ENCODE data around the gene MBD2.
A peak's percentile ranks its signal among the peaks of the same experiment; 100 is the strongest.

MBD2 gene

GRCh38 chr18:54247511-54248175 is 23.2 kb upstream of the MBD2 start:
- peak overlapping the region; percentile 83 for H3K27ac Mint-ChIP-seq
- H3K36me3 Mint-ChIP-seq, result no peaks in the 10 kb centered on the region
- peaks cover 15% of the 10 kb centered on the region for H3K4me1 Mint-ChIP-seq (ENCODE audit: low read depth)
- no peaks in the 10 kb centered on the region for H3K27me3 Mint-ChIP-seq
- no peaks in the 10 kb centered on the region for H3K9me3 Mint-ChIP-seq (ENCODE audit: low read depth)
- H3K4me3 Mint-ChIP-seq, result no peak overlapping the region

GRCh38 chr18:54242327-54242726 is 17.9 kb upstream of the MBD2 start:
- Mint-ChIP-seq H3K27ac (no peak overlapping the region), H3K4me1 (ENCODE audit: low read depth) (peaks cover 8% of the 10 kb centered on the region), H3K9me3 (ENCODE audit: low read depth) (no peaks in the 10 kb centered on the region), H3K27me3 (no peaks in the 10 kb centered on the region), H3K36me3 (no peaks in the 10 kb centered on the region), H3K4me3 (no peak overlapping the region)

- Mint-ChIP-seq H3K27ac (no peak overlapping the region), H3K4me1 (ENCODE audit: low read depth) (no peaks in the 10 kb centered on the region), H3K27me3 (no peaks in the 10 kb centered on the region), H3K9me3 (ENCODE audit: low read depth) (no peaks in the 10 kb centered on the region), H3K36me3 (no peaks in the 10 kb centered on the region), H3K4me3 (no peak overlapping the region)
These were observed 17.0 kb upstream of the MBD2 start for GRCh38 chr18:54241483-54241882.

GRCh38 chr18:54240629-54241107 is 16.2 kb upstream of the MBD2 start:
- H3K9me3 Mint-ChIP-seq (ENCODE audit: low read depth), result no peaks in the 10 kb centered on the region
- H3K27me3 Mint-ChIP-seq, result peaks cover 2% of the 10 kb centered on the region
- H3K27ac Mint-ChIP-seq, result no peak overlapping the region
- H3K36me3 Mint-ChIP-seq, result no peaks in the 10 kb centered on the region
- no peak overlapping the region for H3K4me3 Mint-ChIP-seq
- no peaks in the 10 kb centered on the region for H3K4me1 Mint-ChIP-seq (ENCODE audit: low read depth)

GRCh38 chr18:54239601-54240000 is 15.1 kb upstream of the MBD2 start:
- no peaks in the 10 kb centered on the region for H3K9me3 Mint-ChIP-seq (ENCODE audit: low read depth)

GRCh38 chr18:54239091-54239490 is 14.6 kb upstream of the MBD2 start:
- Mint-ChIP-seq H3K9me3 (ENCODE audit: low read depth) (no peaks in the 10 kb centered on the region), H3K4me3 (no peak overlapping the region), H3K27ac (no peak overlapping the region), H3K27me3 (peaks cover 2% of the 10 kb centered on the region), H3K4me1 (ENCODE audit: low read depth) (no peaks in the 10 kb centered on the region), H3K36me3 (no peaks in the 10 kb centered on the region)

More at GRCh38 chr18:54239601-54240000, 15.1 kb upstream of the MBD2 start:
- Mint-ChIP-seq H3K27me3 (peaks cover 2% of the 10 kb centered on the region), H3K4me3 (no peak overlapping the region), H3K27ac (no peak overlapping the region), H3K4me1 (ENCODE audit: low read depth) (no peaks in the 10 kb centered on the region), H3K36me3 (no peaks in the 10 kb centered on the region)

- Mint-ChIP-seq H3K27me3 (peaks cover 2% of the 10 kb centered on the region), H3K27ac (no peak overlapping the region), H3K4me1 (ENCODE audit: low read depth) (no peaks in the 10 kb centered on the region), H3K4me3 (no peak overlapping the region), H3K36me3 (no peaks in the 10 kb centered on the region), H3K9me3 (ENCODE audit: low read depth) (no peaks in the 10 kb centered on the region)
These were observed 13.9 kb upstream of the MBD2 start for GRCh38 chr18:54238173-54238936.

GRCh38 chr18:54235871-54236270 is 11.4 kb upstream of the MBD2 start:
- H3K27me3 Mint-ChIP-seq, result peaks cover 2% of the 10 kb centered on the region
- H3K4me1 Mint-ChIP-seq (ENCODE audit: low read depth), result no peaks in the 10 kb centered on the region
- no peaks in the 10 kb centered on the region for H3K36me3 Mint-ChIP-seq
- H3K27ac Mint-ChIP-seq, result no peak overlapping the region
- no peaks in the 10 kb centered on the region for H3K9me3 Mint-ChIP-seq (ENCODE audit: low read depth)
- no peak overlapping the region for H3K4me3 Mint-ChIP-seq

GRCh38 chr18:54233747-54234146 is 9.3 kb upstream of the MBD2 start:
- H3K27me3 Mint-ChIP-seq, result peaks cover 2% of the 10 kb centered on the region
- no peaks in the 10 kb centered on the region for H3K4me1 Mint-ChIP-seq (ENCODE audit: low read depth)
- no peaks in the 10 kb centered on the region for H3K36me3 Mint-ChIP-seq
- no peak overlapping the region for H3K4me3 Mint-ChIP-seq
- no peak overlapping the region for H3K27ac Mint-ChIP-seq
- H3K9me3 Mint-ChIP-seq (ENCODE audit: low read depth), result no peaks in the 10 kb centered on the region

- Mint-ChIP-seq H3K9me3 (ENCODE audit: low read depth) (no peaks in the 10 kb centered on the region), H3K4me1 (ENCODE audit: low read depth) (no peaks in the 10 kb centered on the region), H3K4me3 (no peak overlapping the region), H3K27ac (no peak overlapping the region), H3K36me3 (no peaks in the 10 kb centered on the region), H3K27me3 (peaks cover 2% of the 10 kb centered on the region)
These were observed 8.8 kb upstream of the MBD2 start for GRCh38 chr18:54233228-54233625.

- H3K36me3 Mint-ChIP-seq, result no peaks in the 10 kb centered on the region
- H3K27me3 Mint-ChIP-seq, result peaks cover 2% of the 10 kb centered on the region
- no peak overlapping the region for H3K27ac Mint-ChIP-seq
- no peaks in the 10 kb centered on the region for H3K9me3 Mint-ChIP-seq (ENCODE audit: low read depth)
- no peaks in the 10 kb centered on the region for H3K4me1 Mint-ChIP-seq (ENCODE audit: low read depth)
- no peak overlapping the region for H3K4me3 Mint-ChIP-seq
These were observed 8.2 kb upstream of the MBD2 start for GRCh38 chr18:54232485-54233227.

- Mint-ChIP-seq H3K27me3 (no peaks in the 10 kb centered on the region), H3K9me3 (ENCODE audit: low read depth) (no peaks in the 10 kb centered on the region), H3K36me3 (no peaks in the 10 kb centered on the region), H3K27ac (no peak overlapping the region), H3K4me3 (no peak overlapping the region), H3K4me1 (ENCODE audit: low read depth) (peaks cover 6% of the 10 kb centered on the region)
These were observed 5.1 kb upstream of the MBD2 start for GRCh38 chr18:54229421-54230059.

GRCh38 chr18:54228364-54228763 is 3.9 kb upstream of the MBD2 start:
- Mint-ChIP-seq H3K4me1 (ENCODE audit: low read depth) (peaks cover 9% of the 10 kb centered on the region), H3K27ac (no peak overlapping the region), H3K4me3 (no peak overlapping the region), H3K9me3 (ENCODE audit: low read depth) (no peaks in the 10 kb centered on the region), H3K27me3 (no peaks in the 10 kb centered on the region), H3K36me3 (no peaks in the 10 kb centered on the region)

- Mint-ChIP-seq H3K4me3 (peak overlapping the region; percentile 97), H3K36me3 (peaks cover 8% of the 10 kb centered on the region), H3K27me3 (no peaks in the 10 kb centered on the region), H3K27ac (peak overlapping the region; percentile 98), H3K9me3 (ENCODE audit: low read depth) (no peaks in the 10 kb centered on the region), H3K4me1 (ENCODE audit: low read depth) (peaks cover 48% of the 10 kb centered on the region)
These were observed 764 bp downstream of the MBD2 start for GRCh38 chr18:54223568-54224241.

All from activated naive CD8-positive, alpha-beta T cell (primary cell).